ENCODE results near the gene HMOX1. TPM values are rescaled to one million over a fixed set of nuclear protein-coding genes. Genes with fewer than 3 reads are reported as not detected.

HMOX1 gene
- total RNA-seq, 4 donors from 2014 or later, result 13.6 to 95.7 (median 61.8) TPM

- H3K9me3 ChIP-seq, result no peaks in the 10 kb centered on the region
- no peak for TF ChIP-seq POLR2A (IDR thresholded peaks at IDR 0.05)
- TF ChIP-seq POLR2AphosphoS5 (IDR thresholded peaks at IDR 0.05), result peak; percentile 45 to 98 (median 84)
- no peaks in the 10 kb centered on the region for H3K27me3 ChIP-seq
- peak overlapping the region; percentile 83 for H3K27ac ChIP-seq
- peaks cover 44% of the 10 kb centered on the region for H3K4me1 ChIP-seq
- no peaks in the 10 kb centered on the region for H3K36me3 ChIP-seq
- peak overlapping the region; percentile 7 for H3K4me3 ChIP-seq
- DNase-seq (ENCODE audit: low spot score in 2 of 2), result peak; percentile 96 to 97
- WGBS, result 3% methylated on average over 16 of the region's 17 CpGs
These were observed 4.0 kb upstream of the HMOX1 start for GRCh38 chr22:35376728-35377472.

GRCh38 chr22:35377735-35378134, 3.2 kb upstream of the HMOX1 start:
- Histone ChIP-seq H3K27me3 (no peaks in the 10 kb centered on the region), H3K27ac (peak overlapping the region; percentile 40), H3K9me3 (no peaks in the 10 kb centered on the region), H3K4me3 (no peak overlapping the region), H3K36me3 (no peaks in the 10 kb centered on the region), H3K4me1 (peaks cover 44% of the 10 kb centered on the region)
- TF ChIP-seq CTCF (IDR thresholded peaks at IDR 0.05) (no peak), EP300 (IDR thresholded peaks at IDR 0.05) (no peak), POLR2AphosphoS5 (IDR thresholded peaks at IDR 0.05) (no peak), POLR2A (IDR thresholded peaks at IDR 0.05) (no peak)
- WGBS, result 91% methylated on average over 3 of the region's 3 CpGs
- no peak for DNase-seq (ENCODE audit: low spot score in 2 of 2)

- WGBS, result 94% methylated on average over 3 of the region's 3 CpGs
- Histone ChIP-seq H3K36me3 (no peaks in the 10 kb centered on the region), H3K27ac (no peak overlapping the region), H3K9me3 (no peaks in the 10 kb centered on the region), H3K4me3 (no peak overlapping the region), H3K4me1 (peaks cover 52% of the 10 kb centered on the region), H3K27me3 (no peaks in the 10 kb centered on the region)
- no peak for DNase-seq (ENCODE audit: low spot score in 2 of 2)
- TF ChIP-seq EP300 (IDR thresholded peaks at IDR 0.05) (no peak), CTCF (IDR thresholded peaks at IDR 0.05) (no peak), POLR2AphosphoS5 (IDR thresholded peaks at IDR 0.05) (no peak), POLR2A (IDR thresholded peaks at IDR 0.05) (no peak)
These were observed 2.3 kb upstream of the HMOX1 start for GRCh38 chr22:35378621-35379020.

GRCh38 chr22:35379146-35379993, 1.5 kb upstream of the HMOX1 start:
- no peak for DNase-seq (ENCODE audit: low spot score in 2 of 2)

GRCh38 chr22:35380013-35380412, 883 bp upstream of the HMOX1 start:
- no peak overlapping the region for H3K4me3 ChIP-seq

More at GRCh38 chr22:35379146-35379993, 1.5 kb upstream of the HMOX1 start:
- WGBS, result 87% methylated on average over 10 of the region's 10 CpGs
- no peak overlapping the region for H3K27ac ChIP-seq
- H3K36me3 ChIP-seq, result no peaks in the 10 kb centered on the region
- no peak overlapping the region for H3K4me3 ChIP-seq
- no peaks in the 10 kb centered on the region for H3K27me3 ChIP-seq
- no peaks in the 10 kb centered on the region for H3K9me3 ChIP-seq
- peaks cover 52% of the 10 kb centered on the region for H3K4me1 ChIP-seq
- no peak for TF ChIP-seq EP300 (IDR thresholded peaks at IDR 0.05)
- TF ChIP-seq POLR2A (IDR thresholded peaks at IDR 0.05), result no peak
- no peak for TF ChIP-seq POLR2AphosphoS5 (IDR thresholded peaks at IDR 0.05)
- no peak for TF ChIP-seq CTCF (IDR thresholded peaks at IDR 0.05)

More at GRCh38 chr22:35380013-35380412, 883 bp upstream of the HMOX1 start:
- no peaks in the 10 kb centered on the region for H3K36me3 ChIP-seq
- peaks cover 52% of the 10 kb centered on the region for H3K4me1 ChIP-seq
- TF ChIP-seq CTCF (IDR thresholded peaks at IDR 0.05) (no peak), POLR2AphosphoS5 (IDR thresholded peaks at IDR 0.05) (no peak), EP300 (IDR thresholded peaks at IDR 0.05) (no peak), POLR2A (IDR thresholded peaks at IDR 0.05) (no peak)
- no peak for DNase-seq (ENCODE audit: low spot score in 2 of 2)
- 84% methylated on average over 6 of the region's 6 CpGs for WGBS
- no peaks in the 10 kb centered on the region for H3K27me3 ChIP-seq
- peak overlapping the region; percentile 79 for H3K27ac ChIP-seq
- no peaks in the 10 kb centered on the region for H3K9me3 ChIP-seq

All from suprapubic skin (tissue), 4 donors.